ENCODE results near the gene SMPD4.
"Not testable (repeated sequence)": the region's sequence is repeated elsewhere in the genome, so short reads cannot be mapped to it uniquely, and the experiment has no call there.

SMPD4 gene

GRCh38 chr2:130169896-130170295 is 11.5 kb downstream of the SMPD4 start:
- DNase-seq (ENCODE audit: low read depth): no peak
- no peak overlapping the region for H3K4me3 ChIP-seq (ENCODE audit: control insufficient read depth, low read depth, low read length)
- no peak for TF ChIP-seq CTCF (IDR thresholded peaks at IDR 0.05; ENCODE audit: control insufficient read depth, insufficient read depth, low read depth, low read length, missing control alignments)

- not testable (repeated sequence) for DNase-seq (ENCODE audit: low read depth); H3K4me3 ChIP-seq (ENCODE audit: control insufficient read depth, low read depth, low read length)
Measured at GRCh38 chr2:130169163-130169562, 12.2 kb downstream of the SMPD4 start.

GRCh38 chr2:130166611-130167010 is 14.8 kb downstream of the SMPD4 start:
- not testable (repeated sequence) for DNase-seq (ENCODE audit: low read depth)

GRCh38 chr2:130165293-130166016 is 15.9 kb downstream of the SMPD4 start:
- TF ChIP-seq CTCF (IDR thresholded peaks at IDR 0.05; ENCODE audit: control insufficient read depth, insufficient read depth, low read depth, low read length, missing control alignments): no peak
- DNase-seq (ENCODE audit: low read depth): no peak
- no peak overlapping the region for H3K4me3 ChIP-seq (ENCODE audit: control insufficient read depth, low read depth, low read length)

More at GRCh38 chr2:130166611-130167010, 14.8 kb downstream of the SMPD4 start:
- not testable (repeated sequence) for H3K4me3 ChIP-seq (ENCODE audit: control insufficient read depth, low read depth, low read length)

- no peak overlapping the region for H3K4me3 ChIP-seq (ENCODE audit: control insufficient read depth, low read depth, low read length)
- DNase-seq (ENCODE audit: low read depth): no peak
- TF ChIP-seq CTCF (IDR thresholded peaks at IDR 0.05; ENCODE audit: control insufficient read depth, insufficient read depth, low read depth, low read length, missing control alignments): no peak
Measured at GRCh38 chr2:130162968-130163367, 18.4 kb downstream of the SMPD4 start.

- not testable (repeated sequence) for DNase-seq (ENCODE audit: low read depth); H3K4me3 ChIP-seq (ENCODE audit: control insufficient read depth, low read depth, low read length)
Measured at GRCh38 chr2:130162486-130162885, 18.9 kb downstream of the SMPD4 start.

GRCh38 chr2:130160838-130161705 is 20.3 kb downstream of the SMPD4 start:
- DNase-seq (ENCODE audit: low read depth): not testable (repeated sequence)

GRCh38 chr2:130160131-130160530 is 21.3 kb downstream of the SMPD4 start:
- no peak for DNase-seq (ENCODE audit: low read depth)
- no peak for TF ChIP-seq CTCF (IDR thresholded peaks at IDR 0.05; ENCODE audit: control insufficient read depth, insufficient read depth, low read depth, low read length, missing control alignments)

More at GRCh38 chr2:130160838-130161705, 20.3 kb downstream of the SMPD4 start:
- not testable (repeated sequence) for H3K4me3 ChIP-seq (ENCODE audit: control insufficient read depth, low read depth, low read length)

GRCh38 chr2:130159376-130159775 is 22.0 kb downstream of the SMPD4 start:
- DNase-seq (ENCODE audit: low read depth): not testable (repeated sequence)

More at GRCh38 chr2:130160131-130160530, 21.3 kb downstream of the SMPD4 start:
- no peak overlapping the region for H3K4me3 ChIP-seq (ENCODE audit: control insufficient read depth, low read depth, low read length)

More at GRCh38 chr2:130159376-130159775, 22.0 kb downstream of the SMPD4 start:
- not testable (repeated sequence) for H3K4me3 ChIP-seq (ENCODE audit: control insufficient read depth, low read depth, low read length)
